ENCODE data around the gene OPCML. TPM values are rescaled to one million over a fixed set of nuclear protein-coding genes. Genes with fewer than 3 reads are reported as not detected.

Gene OPCML
- polyA plus RNA-seq, 3 donors: not detected

- peaks cover 0 to 3% (median 0%) of the 10 kb centered on the region in 3 donors for H3K27me3 Mint-ChIP-seq (ENCODE audit: low read depth in 3 of 3)
- no peaks in the 10 kb centered on the region for H3K4me1 Mint-ChIP-seq
- Histone ChIP-seq H3K79me2 (ENCODE audit: insufficient read depth, low read length) (no peaks in the 10 kb centered on the region), H3K27me3 (ENCODE audit: control insufficient read depth in 2 of 2, insufficient read depth in 2 of 2, low read length in 2 of 2) (no peaks in the 10 kb centered on the region), H3K4me3 (replicated peaks in 1 of 3; ENCODE audit: low read depth in 2 of 3, low read length in 3 of 3) (no peak overlapping the region), H4K20me1 (ENCODE audit: insufficient read depth, low read length) (no peaks in the 10 kb centered on the region), H2AFZ (ENCODE audit: insufficient read depth, low read depth, low read length, poor library complexity, severe bottlenecking) (no peak overlapping the region), H3K4me1 (ENCODE audit: control insufficient read depth in 1 of 2, insufficient read depth in 2 of 2, low read length in 2 of 2) (no peaks in the 10 kb centered on the region), H3K27ac (ENCODE audit: low read depth in 1 of 2, low read length in 2 of 2) (no peak overlapping the region), H3K4me2 (replicated peaks; ENCODE audit: extremely low read depth, low read length, poor library complexity, severe bottlenecking) (no peak overlapping the region), H3K9ac (ENCODE audit: insufficient read depth, low read length, poor library complexity, severe bottlenecking) (no peak overlapping the region), H3K9me3 (replicated peaks in 1 of 2; ENCODE audit: control insufficient read depth in 1 of 2, insufficient read depth in 1 of 2, low read length in 2 of 2) (no peaks in the 10 kb centered on the region), H3K36me3 (replicated peaks in 1 of 2; ENCODE audit: control insufficient read depth in 1 of 2, insufficient read depth in 2 of 2, low read length in 2 of 2) (no peaks in the 10 kb centered on the region)
- no peak for DNase-seq
- WGBS (ENCODE audit: insufficient coverage): 100% methylated on average over 2 of the region's 22 CpGs
- H3K9me3 Mint-ChIP-seq: peaks cover 0 to 4% (median 2%) of the 10 kb centered on the region in 7 donors
- intact Hi-C loops (cut with micrococcal nuclease): no loop called here
- TF ChIP-seq CTCF (IDR thresholded peaks at IDR 0.05): no peak
- H3K4me3 Mint-ChIP-seq: no peak overlapping the region
- H3K36me3 Mint-ChIP-seq: no peaks in the 10 kb centered on the region
- no peak overlapping the region for H3K27ac Mint-ChIP-seq
These were observed 21.8 kb upstream of the OPCML start for GRCh38 chr11:133553885-133554740.

- DNase-seq: no peak
- Histone ChIP-seq H2AFZ (ENCODE audit: insufficient read depth, low read depth, low read length, poor library complexity, severe bottlenecking) (no peak overlapping the region), H3K79me2 (ENCODE audit: insufficient read depth, low read length) (no peaks in the 10 kb centered on the region), H3K4me2 (replicated peaks; ENCODE audit: extremely low read depth, low read length, poor library complexity, severe bottlenecking) (no peak overlapping the region), H3K4me3 (replicated peaks in 1 of 3; ENCODE audit: low read depth in 2 of 3, low read length in 3 of 3) (no peak overlapping the region), H3K27ac (ENCODE audit: low read depth in 1 of 2, low read length in 2 of 2) (no peak overlapping the region), H3K27me3 (ENCODE audit: control insufficient read depth in 2 of 2, insufficient read depth in 2 of 2, low read length in 2 of 2) (no peaks in the 10 kb centered on the region), H4K20me1 (ENCODE audit: insufficient read depth, low read length) (no peaks in the 10 kb centered on the region), H3K9me3 (replicated peaks in 1 of 2; ENCODE audit: control insufficient read depth in 1 of 2, insufficient read depth in 1 of 2, low read length in 2 of 2) (no peaks in the 10 kb centered on the region), H3K36me3 (replicated peaks in 1 of 2; ENCODE audit: control insufficient read depth in 1 of 2, insufficient read depth in 2 of 2, low read length in 2 of 2) (no peaks in the 10 kb centered on the region), H3K4me1 (ENCODE audit: control insufficient read depth in 1 of 2, insufficient read depth in 2 of 2, low read length in 2 of 2) (no peaks in the 10 kb centered on the region), H3K9ac (ENCODE audit: insufficient read depth, low read length, poor library complexity, severe bottlenecking) (no peak overlapping the region)
- peaks cover 0 to 2% (median 0%) of the 10 kb centered on the region in 3 donors for H3K27me3 Mint-ChIP-seq (ENCODE audit: low read depth in 3 of 3)
- H3K27ac Mint-ChIP-seq: no peak overlapping the region
- no peaks in the 10 kb centered on the region for H3K4me1 Mint-ChIP-seq
- no peaks in the 10 kb centered on the region for H3K36me3 Mint-ChIP-seq
- H3K4me3 Mint-ChIP-seq: no peak overlapping the region
- 92% methylated on average over 5 of the region's 6 CpGs for WGBS (ENCODE audit: insufficient coverage)
- H3K9me3 Mint-ChIP-seq: peaks cover 0 to 4% (median 2%) of the 10 kb centered on the region in 7 donors
- intact Hi-C loops (cut with micrococcal nuclease): no loop called here
- TF ChIP-seq CTCF (IDR thresholded peaks at IDR 0.05): no peak
These were observed 20.6 kb upstream of the OPCML start for GRCh38 chr11:133552938-133553337.
